Measurements from ENCODE around the gene TTLL11. TPM values are rescaled to one million over a fixed set of nuclear protein-coding genes. Genes with fewer than 3 reads are reported as not detected.

Gene TTLL11
- total RNA-seq, 4 donors from 2014 or later: 7.4 to 14.7 (median 11.0) TPM

DNA sequence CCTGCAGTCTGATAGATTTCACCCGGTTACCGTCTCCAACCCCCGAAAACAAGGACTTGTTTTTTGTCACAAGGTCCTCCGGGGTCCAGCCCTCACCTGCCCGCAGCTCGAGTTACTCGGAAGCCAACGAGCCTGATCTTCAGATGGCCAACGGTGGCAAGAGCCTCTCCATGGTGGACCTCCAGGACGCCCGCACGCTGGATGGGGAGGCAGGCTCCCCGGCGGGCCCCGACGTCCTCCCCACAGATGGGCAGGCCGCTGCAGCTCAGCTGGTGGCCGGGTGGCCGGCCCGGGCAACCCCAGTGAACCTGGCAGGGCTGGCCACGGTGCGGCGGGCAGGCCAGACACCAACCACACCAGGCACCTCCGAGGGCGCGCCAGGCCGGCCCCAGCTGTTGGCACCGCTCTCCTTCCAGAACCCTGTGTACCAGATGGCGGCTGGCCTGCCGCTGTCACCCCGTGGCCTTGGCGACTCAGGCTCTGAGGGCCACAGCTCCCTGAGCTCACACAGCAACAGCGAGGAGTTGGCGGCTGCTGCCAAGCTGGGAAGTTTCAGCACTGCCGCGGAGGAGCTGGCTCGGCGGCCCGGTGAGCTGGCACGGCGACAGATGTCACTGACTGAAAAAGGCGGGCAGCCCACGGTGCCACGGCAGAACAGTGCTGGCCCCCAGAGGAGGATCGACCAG, 320.4 kb downstream of the TTLL11 start:
- intact Hi-C loops (cut with DNase I; ENCODE audit: low total_unique reads): no loop called here
- DNase-seq: no peak

More for the DNA sequence above, 320.4 kb downstream of the TTLL11 start:
- no peaks in the 10 kb centered on the region for H3K9me3 ChIP-seq
- H3K36me3 ChIP-seq: no peaks in the 10 kb centered on the region
- TF ChIP-seq, protein P1, sequence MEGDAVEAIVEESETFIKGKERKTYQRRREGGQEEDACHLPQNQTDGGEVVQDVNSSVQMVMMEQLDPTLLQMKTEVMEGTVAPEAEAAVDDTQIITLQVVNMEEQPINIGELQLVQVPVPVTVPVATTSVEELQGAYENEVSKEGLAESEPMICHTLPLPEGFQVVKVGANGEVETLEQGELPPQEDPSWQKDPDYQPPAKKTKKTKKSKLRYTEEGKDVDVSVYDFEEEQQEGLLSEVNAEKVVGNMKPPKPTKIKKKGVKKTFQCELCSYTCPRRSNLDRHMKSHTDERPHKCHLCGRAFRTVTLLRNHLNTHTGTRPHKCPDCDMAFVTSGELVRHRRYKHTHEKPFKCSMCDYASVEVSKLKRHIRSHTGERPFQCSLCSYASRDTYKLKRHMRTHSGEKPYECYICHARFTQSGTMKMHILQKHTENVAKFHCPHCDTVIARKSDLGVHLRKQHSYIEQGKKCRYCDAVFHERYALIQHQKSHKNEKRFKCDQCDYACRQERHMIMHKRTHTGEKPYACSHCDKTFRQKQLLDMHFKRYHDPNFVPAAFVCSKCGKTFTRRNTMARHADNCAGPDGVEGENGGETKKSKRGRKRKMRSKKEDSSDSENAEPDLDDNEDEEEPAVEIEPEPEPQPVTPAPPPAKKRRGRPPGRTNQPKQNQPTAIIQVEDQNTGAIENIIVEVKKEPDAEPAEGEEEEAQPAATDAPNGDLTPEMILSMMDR (IDR thresholded peaks at IDR 0.05): no peak
- TF ChIP-seq POLR2A (IDR thresholded peaks at IDR 0.05): no peak
- H3K4me1 ChIP-seq: peaks cover 4 to 27% of the 10 kb centered on the region in 2 donors
- no peaks in the 10 kb centered on the region for H3K27me3 ChIP-seq
- H3K27ac ChIP-seq: peak overlapping the region; percentile 89
- no peak overlapping the region for H3K4me3 ChIP-seq

Small RNAs within 50 kb of the gene (microRNA-seq; reads per million reads assigned to microRNA genes)
- not detected for gene MIR4478 (ENCODE audit: borderline microRNAs expressed, borderline replicate concordance)

Small RNAs within 50 kb of the gene (small RNA-seq; reads per million reads assigned to genes)
- gene MIR4478: not detected

Other genes starting within 250 kb of the TTLL11 start
- gene NDUFA8, start 66.5 kb upstream of the TTLL11 start, total RNA-seq: 10 to 100 TPM; 22.8 to 39.2 (median 31.4) TPM
- gene MORN5, start 66.6 kb upstream of the TTLL11 start, total RNA-seq: 10 to 100 TPM in 1 of 4 donors, 1 to 10 TPM in 1, not detected in 2; 1.8 to 12.6 TPM
- 10 to 100 TPM in 2 of 4 donors, 1 to 10 TPM in 2; 3.1 to 20.2 (median 12.2) TPM for gene LHX6, start 135.6 kb upstream of the TTLL11 start, total RNA-seq
- gene RBM18, start 171.5 kb upstream of the TTLL11 start, total RNA-seq: 10 to 100 TPM in 3 of 4 donors, 1 to 10 TPM in 1; 4.6 to 31.8 (median 18.7) TPM
- 10 to 100 TPM; 23.5 to 44.7 (median 38.9) TPM for gene MRRF, start 171.6 kb upstream of the TTLL11 start, total RNA-seq

Measured in uterus (tissue), 4 donors.